Measurements from ENCODE around the gene TFAM. TPM values are rescaled to one million over a fixed set of nuclear protein-coding genes. Genes with fewer than 3 reads are reported as not detected.

TFAM gene
- total RNA-seq, 1 experiment from 2014 or later = 62.3 TPM

DNA sequence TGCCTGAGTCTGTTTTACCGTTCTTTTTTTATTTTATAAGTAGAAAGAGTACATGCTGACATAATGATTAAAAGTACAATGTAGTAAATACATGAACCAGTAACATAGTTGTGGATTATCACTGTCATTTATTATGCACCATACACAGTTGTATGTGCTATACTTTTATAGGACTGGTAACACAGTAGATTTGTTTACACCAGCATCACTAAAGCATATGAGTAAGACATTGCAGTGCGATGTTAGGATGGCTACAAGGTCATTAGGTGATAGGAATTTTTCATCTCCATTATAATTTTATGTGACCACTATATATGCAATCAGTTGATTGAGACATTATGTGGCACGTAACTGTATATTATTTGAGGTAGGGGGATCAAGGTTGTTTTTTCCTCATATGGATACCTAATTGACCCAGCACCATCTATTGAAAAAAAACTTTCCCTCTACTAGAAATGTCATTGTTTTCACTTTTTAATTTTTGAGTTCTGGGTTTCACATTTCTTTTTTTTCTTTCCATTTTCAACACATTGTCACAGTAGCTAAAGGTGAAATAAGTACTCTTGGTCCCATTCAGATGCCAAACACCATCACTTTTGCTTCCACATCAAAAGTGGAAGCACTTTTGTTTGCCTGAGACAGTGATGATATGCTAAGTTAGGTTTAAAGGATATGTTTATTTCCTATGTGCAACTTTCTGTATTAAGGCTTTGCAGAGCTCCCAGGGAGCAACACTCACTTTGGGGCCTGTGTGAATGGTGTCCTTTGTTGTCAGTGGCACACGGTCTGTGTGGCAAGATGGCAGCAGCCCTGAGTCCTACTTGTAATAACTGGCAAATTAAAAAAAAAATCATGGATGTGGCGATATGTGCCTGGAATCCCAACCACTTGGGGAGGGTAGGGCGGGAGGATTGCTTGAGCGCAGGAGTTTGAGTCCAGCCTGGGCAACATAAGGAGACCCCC, 33.3 kb upstream of the TFAM start:
- intact Hi-C loops (cut with micrococcal nuclease) = no loop called here
- no TSS peak for BruUV-seq (replicated peaks)
- ChIA-PET CTCF (interaction anchor here (0.7 to 1.0 kb wide), 2 partner anchors 33 to 174 kb away, joined by 3 read pairs; no protein-coding TSS in a partner anchor), POLR2A (interaction anchor here (0.8 to 1.7 kb wide), 4 partner anchors 9 to 34 kb away, joined by 4 to 8 read pairs (median 7); partner anchors contain the start of gene UBE2D1)
- H3K9me3 Mint-ChIP-seq (ENCODE audit: unreplicated experiment) = no peaks in the 10 kb centered on the region
- TF ChIP-seq, protein P1, sequence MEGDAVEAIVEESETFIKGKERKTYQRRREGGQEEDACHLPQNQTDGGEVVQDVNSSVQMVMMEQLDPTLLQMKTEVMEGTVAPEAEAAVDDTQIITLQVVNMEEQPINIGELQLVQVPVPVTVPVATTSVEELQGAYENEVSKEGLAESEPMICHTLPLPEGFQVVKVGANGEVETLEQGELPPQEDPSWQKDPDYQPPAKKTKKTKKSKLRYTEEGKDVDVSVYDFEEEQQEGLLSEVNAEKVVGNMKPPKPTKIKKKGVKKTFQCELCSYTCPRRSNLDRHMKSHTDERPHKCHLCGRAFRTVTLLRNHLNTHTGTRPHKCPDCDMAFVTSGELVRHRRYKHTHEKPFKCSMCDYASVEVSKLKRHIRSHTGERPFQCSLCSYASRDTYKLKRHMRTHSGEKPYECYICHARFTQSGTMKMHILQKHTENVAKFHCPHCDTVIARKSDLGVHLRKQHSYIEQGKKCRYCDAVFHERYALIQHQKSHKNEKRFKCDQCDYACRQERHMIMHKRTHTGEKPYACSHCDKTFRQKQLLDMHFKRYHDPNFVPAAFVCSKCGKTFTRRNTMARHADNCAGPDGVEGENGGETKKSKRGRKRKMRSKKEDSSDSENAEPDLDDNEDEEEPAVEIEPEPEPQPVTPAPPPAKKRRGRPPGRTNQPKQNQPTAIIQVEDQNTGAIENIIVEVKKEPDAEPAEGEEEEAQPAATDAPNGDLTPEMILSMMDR (IDR thresholded peaks at IDR 0.05; ENCODE audit: unreplicated experiment) = no peak
- no peak for DNase-seq (ENCODE audit: unreplicated experiment)
- H3K4me1 Mint-ChIP-seq (ENCODE audit: insufficient read depth, unreplicated experiment) = peaks cover 7% of the 10 kb centered on the region
- no peaks in the 10 kb centered on the region for H3K27me3 Mint-ChIP-seq (ENCODE audit: insufficient read depth, unreplicated experiment)
- H3K36me3 Mint-ChIP-seq (ENCODE audit: insufficient read depth, unreplicated experiment) = no peaks in the 10 kb centered on the region
- no peak overlapping the region for H3K27ac Mint-ChIP-seq (ENCODE audit: low read depth, unreplicated experiment)
- no peak overlapping the region for H3K4me3 Mint-ChIP-seq (ENCODE audit: unreplicated experiment)

DNA sequence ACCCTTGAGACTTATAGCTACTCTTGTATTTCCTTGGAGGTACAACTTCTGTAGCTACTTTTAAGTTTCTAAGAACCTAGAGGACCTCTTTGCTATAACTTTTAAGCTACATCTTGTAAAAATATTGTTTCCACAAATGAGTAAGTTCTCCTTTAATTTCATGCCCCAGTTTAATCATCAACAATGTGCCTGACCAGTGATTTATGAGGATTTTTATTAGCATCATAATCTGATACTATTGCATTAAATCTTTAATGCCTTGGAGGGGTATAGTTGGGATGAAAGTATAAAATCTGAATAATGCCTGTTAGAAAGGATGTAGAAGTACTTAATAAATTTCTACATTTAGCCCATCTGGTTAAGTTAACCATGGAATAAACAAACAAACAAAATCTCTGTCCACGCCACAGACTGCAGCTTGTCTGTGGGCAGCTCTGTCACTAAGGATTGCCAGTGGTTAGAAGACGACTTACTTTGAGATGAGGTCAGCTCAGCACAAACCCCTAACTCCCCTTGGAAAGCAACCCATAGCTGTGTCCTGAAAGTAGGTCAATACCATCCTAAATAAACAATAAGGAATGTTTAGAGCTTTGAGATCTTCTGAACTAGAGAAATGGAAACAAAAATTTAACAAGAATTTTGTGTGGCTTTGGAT, 32.1 kb upstream of the TFAM start:
- no peak for DNase-seq (ENCODE audit: unreplicated experiment)

DNA sequence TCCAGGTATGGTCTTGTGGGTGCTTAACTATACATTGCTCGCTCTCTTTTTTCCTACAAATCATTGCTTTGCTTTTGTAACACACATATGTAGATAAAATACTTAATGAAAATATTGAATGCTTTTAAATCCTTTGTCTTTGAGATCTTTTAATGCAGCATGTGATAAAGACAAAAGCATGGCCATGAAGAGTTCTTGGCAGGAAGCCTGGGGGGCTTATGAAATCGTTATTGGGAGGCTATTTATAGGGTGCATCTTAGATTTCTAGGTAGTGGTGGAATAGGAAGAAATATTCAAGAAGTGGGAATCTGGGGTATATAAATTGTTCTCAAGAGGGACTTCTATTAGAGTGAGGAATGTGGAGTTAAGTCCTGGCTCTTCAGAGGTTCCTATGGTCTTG, 28.5 kb upstream of the TFAM start:
- no peak overlapping the region for H3K4me3 Mint-ChIP-seq (ENCODE audit: unreplicated experiment)
- no peaks in the 10 kb centered on the region for H3K9me3 Mint-ChIP-seq (ENCODE audit: unreplicated experiment)
- ChIA-PET POLR2A (no interaction called here), CTCF (interaction anchor here (0.6 kb wide), 1 partner anchor 28 kb away, joined by 3 read pairs; no protein-coding TSS in a partner anchor)
- TF ChIP-seq, protein P1 (IDR thresholded peaks at IDR 0.05; ENCODE audit: unreplicated experiment) = no peak
- no peaks in the 10 kb centered on the region for H3K27me3 Mint-ChIP-seq (ENCODE audit: insufficient read depth, unreplicated experiment)
- no peak for DNase-seq (ENCODE audit: unreplicated experiment)
- H3K4me1 Mint-ChIP-seq (ENCODE audit: insufficient read depth, unreplicated experiment) = peaks cover 13% of the 10 kb centered on the region
- BruUV-seq (replicated peaks) = no TSS peak
- intact Hi-C loops (cut with micrococcal nuclease) = no loop called here
- no peak overlapping the region for H3K27ac Mint-ChIP-seq (ENCODE audit: low read depth, unreplicated experiment)
- no peaks in the 10 kb centered on the region for H3K36me3 Mint-ChIP-seq (ENCODE audit: insufficient read depth, unreplicated experiment)

More for the DNA sequence above, 32.1 kb upstream of the TFAM start:
- Mint-ChIP-seq H3K36me3 (ENCODE audit: insufficient read depth, unreplicated experiment) (no peaks in the 10 kb centered on the region), H3K9me3 (ENCODE audit: unreplicated experiment) (no peaks in the 10 kb centered on the region), H3K27ac (ENCODE audit: low read depth, unreplicated experiment) (no peak overlapping the region), H3K27me3 (ENCODE audit: insufficient read depth, unreplicated experiment) (no peaks in the 10 kb centered on the region), H3K4me1 (ENCODE audit: insufficient read depth, unreplicated experiment) (peaks cover 7% of the 10 kb centered on the region), H3K4me3 (ENCODE audit: unreplicated experiment) (no peak overlapping the region)
- ChIA-PET POLR2A (interaction anchor here (1.6 to 1.7 kb wide), 2 partner anchors 18 to 33 kb away, joined by 4 to 7 read pairs; no protein-coding TSS in a partner anchor), CTCF (no interaction called here)
- intact Hi-C loops (cut with micrococcal nuclease) = no loop called here
- TF ChIP-seq, protein P1 (IDR thresholded peaks at IDR 0.05; ENCODE audit: unreplicated experiment) = no peak
- BruUV-seq (replicated peaks) = no TSS peak
